HG02642 (cell line): ENCODE results near the gene ARHGAP26.

Source experiments
- ATAC-seq: cut with Tn5 transposase; IDR thresholded peaks from one replicate; pipeline ENCODE4 v1.9.1; 2021; ENCODE audit warnings: mild to moderate bottlenecking; ENCODE audit not compliant: unreplicated experiment, poor library complexity

The ARHGAP26 gene

GRCh38 chr5:143217065-143217803 is 447.1 kb downstream of the ARHGAP26 start:
- no peak for ATAC-seq

GRCh38 chr5:143217804-143218160 is 447.6 kb downstream of the ARHGAP26 start:
- ATAC-seq = peak; percentile 31

GRCh38 chr5:143218517-143219170 is 448.5 kb downstream of the ARHGAP26 start:
- no peak for ATAC-seq

- ATAC-seq = no peak
Observed at GRCh38 chr5:143219696-143220095, 449.5 kb downstream of the ARHGAP26 start.

- ATAC-seq = no peak
Observed at GRCh38 chr5:143220748-143221251, 450.6 kb downstream of the ARHGAP26 start.

- peak; percentile 61 for ATAC-seq
Observed at GRCh38 chr5:143222287-143223231, 452.4 kb downstream of the ARHGAP26 start.

GRCh38 chr5:143224672-143225071 is 454.5 kb downstream of the ARHGAP26 start:
- ATAC-seq = no peak

- ATAC-seq = no peak
Observed at GRCh38 chr5:143225511-143225910, 455.3 kb downstream of the ARHGAP26 start.

- no peak for ATAC-seq
Observed at GRCh38 chr5:143226361-143226760, 456.2 kb downstream of the ARHGAP26 start.

- ATAC-seq = no peak
Observed at GRCh38 chr5:143226872-143227271, 456.7 kb downstream of the ARHGAP26 start.

GRCh38 chr5:143227301-143227700 is 457.1 kb downstream of the ARHGAP26 start:
- ATAC-seq = no peak

- ATAC-seq = no peak
Observed at GRCh38 chr5:143228597-143229293, 458.6 kb downstream of the ARHGAP26 start.

- ATAC-seq = peak; percentile 48
Observed at GRCh38 chr5:143229426-143229895, 459.3 kb downstream of the ARHGAP26 start.

GRCh38 chr5:143229896-143230675 is 459.9 kb downstream of the ARHGAP26 start:
- ATAC-seq = peak; percentile 86

- ATAC-seq = no peak
Observed at GRCh38 chr5:143230676-143230996, 460.5 kb downstream of the ARHGAP26 start.

GRCh38 chr5:143231416-143231815 is 461.2 kb downstream of the ARHGAP26 start:
- no peak for ATAC-seq

GRCh38 chr5:143231973-143232812 is 462.0 kb downstream of the ARHGAP26 start:
- ATAC-seq = peak; percentile 31

GRCh38 chr5:143233031-143233430 is 462.9 kb downstream of the ARHGAP26 start:
- ATAC-seq = no peak
